LNCaP clone FGC (cell line): ENCODE measurements around the gene MRPL48.

Experiments
- DNase-seq: peaks from one replicate; pipeline ENCODE4 v3.0.0-alpha.2; 2011; ENCODE audit warnings: low read depth
- H3K4me3 ChIP-seq: 2 replicates; pipeline ENCODE4 v1.5.1; 2011; ENCODE audit warnings: mild to moderate bottlenecking, low read depth, low read length, control low read depth
- TF ChIP-seq, protein P1 (sequence below): IDR thresholded peaks from 2 replicates; pipeline ENCODE4 v1.5.1; 2012; ENCODE audit warnings: mild to moderate bottlenecking; ENCODE audit not compliant: control insufficient read depth, insufficient read depth; ENCODE audit errors: extremely low read depth

MRPL48 gene

DNA sequence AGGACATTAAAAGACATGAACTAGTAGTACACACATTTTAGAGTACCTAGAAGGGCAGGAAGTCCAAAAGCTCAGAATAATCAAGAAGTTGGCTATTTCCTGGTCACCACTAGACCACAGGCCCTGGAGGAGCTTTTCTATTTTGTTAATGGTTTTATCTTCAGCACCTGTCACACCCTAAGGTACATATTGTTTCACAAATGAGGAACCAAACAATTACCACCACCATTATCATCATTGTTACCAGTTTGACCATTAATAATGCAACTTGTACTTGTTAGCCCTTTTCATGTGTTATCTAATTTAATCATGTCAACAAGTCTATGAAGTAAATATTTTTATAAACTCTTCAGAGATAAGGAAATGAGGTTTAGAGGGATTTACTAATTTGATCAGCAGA is 4.9 kb downstream of the MRPL48 start:
- TF ChIP-seq, protein P1, sequence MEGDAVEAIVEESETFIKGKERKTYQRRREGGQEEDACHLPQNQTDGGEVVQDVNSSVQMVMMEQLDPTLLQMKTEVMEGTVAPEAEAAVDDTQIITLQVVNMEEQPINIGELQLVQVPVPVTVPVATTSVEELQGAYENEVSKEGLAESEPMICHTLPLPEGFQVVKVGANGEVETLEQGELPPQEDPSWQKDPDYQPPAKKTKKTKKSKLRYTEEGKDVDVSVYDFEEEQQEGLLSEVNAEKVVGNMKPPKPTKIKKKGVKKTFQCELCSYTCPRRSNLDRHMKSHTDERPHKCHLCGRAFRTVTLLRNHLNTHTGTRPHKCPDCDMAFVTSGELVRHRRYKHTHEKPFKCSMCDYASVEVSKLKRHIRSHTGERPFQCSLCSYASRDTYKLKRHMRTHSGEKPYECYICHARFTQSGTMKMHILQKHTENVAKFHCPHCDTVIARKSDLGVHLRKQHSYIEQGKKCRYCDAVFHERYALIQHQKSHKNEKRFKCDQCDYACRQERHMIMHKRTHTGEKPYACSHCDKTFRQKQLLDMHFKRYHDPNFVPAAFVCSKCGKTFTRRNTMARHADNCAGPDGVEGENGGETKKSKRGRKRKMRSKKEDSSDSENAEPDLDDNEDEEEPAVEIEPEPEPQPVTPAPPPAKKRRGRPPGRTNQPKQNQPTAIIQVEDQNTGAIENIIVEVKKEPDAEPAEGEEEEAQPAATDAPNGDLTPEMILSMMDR, result no peak
- H3K4me3 ChIP-seq, result no peak overlapping the region
- no peak for DNase-seq

DNA sequence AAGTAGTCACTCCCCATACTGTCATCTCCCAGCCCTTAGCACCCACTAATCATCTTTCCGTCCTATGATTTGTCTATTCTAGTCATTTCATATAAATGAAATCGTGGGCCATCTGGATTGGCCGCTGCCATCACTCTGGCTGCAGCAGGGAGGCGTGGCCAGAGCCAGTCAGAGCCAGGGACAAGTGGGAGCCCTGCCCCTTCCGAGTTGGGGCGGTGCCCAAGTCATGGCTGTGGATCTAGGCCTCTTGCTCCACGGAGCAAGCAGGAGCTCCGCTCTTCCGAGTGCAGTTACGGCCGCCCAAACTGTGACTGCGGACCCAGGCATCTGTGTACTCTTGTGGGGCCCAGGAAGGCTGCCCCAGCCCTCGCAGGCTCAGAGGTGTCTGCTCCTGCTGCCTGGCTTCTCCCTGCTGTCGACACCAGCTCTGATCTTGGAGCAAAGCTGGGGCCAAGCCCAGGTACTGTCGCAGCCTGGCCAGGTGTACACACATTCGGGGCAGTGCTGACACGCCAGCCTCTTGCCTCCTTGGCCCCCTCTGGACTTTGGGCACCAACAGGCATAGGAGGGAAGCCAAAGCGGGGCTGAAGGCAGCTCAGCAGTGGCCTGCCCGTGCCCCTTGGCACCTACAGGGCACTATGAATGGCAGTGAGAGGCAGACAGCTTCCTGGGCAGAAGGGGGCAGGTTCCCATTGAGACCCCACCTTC is 8.4 kb downstream of the MRPL48 start:
- no peak for DNase-seq
- TF ChIP-seq, protein P1, result no peak

DNA sequence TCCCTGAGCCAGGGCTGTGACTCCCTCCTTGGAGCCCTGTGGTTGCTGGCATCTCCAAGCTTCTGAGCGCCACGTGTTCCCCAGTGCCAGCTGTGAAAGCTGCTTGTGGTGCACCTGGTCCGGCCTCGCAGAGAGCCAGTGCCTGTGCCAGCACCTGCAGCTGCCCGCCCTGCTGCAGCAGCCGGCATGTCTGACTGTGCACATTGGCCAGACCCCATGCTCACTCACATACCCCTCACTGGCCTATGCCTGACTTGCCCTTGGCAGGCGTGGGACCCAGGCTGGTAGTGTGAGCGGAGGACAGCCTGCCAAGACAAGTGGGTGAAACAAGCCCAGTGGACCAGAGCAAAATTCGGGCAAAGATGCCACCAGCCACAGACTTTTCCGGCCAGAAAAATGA is 9.8 kb downstream of the MRPL48 start:
- TF ChIP-seq, protein P1, result no peak
- H3K4me3 ChIP-seq, result no peak overlapping the region
- no peak for DNase-seq

More for the DNA sequence above, 8.4 kb downstream of the MRPL48 start:
- H3K4me3 ChIP-seq, result no peak overlapping the region

DNA sequence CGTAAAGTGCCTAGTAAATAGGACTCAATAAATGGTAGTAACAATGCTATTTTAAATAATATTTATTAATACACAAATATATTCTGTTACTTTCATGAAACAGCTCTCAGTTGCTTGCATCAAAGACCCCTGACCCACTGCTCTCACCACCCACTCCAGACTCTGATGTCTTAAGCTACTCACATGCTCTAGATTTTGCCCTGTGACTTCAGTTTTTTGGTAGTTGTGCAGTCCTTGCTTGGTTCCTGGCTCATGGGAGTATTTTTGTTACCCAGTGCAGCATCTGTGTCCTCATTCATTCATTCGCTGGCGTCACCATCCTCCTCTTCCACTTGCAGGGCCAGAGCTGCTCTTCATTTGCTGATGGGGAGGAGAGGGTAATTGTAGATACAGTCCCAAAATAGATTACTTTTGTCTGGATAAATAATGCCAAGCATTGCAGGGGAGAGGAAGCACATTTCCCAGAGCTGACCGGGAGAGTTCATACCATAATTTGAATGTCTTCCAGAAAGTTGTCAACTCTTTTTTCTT is 12.7 kb downstream of the MRPL48 start:
- TF ChIP-seq, protein P1, result no peak
- no peak overlapping the region for H3K4me3 ChIP-seq
- DNase-seq, result no peak

DNA sequence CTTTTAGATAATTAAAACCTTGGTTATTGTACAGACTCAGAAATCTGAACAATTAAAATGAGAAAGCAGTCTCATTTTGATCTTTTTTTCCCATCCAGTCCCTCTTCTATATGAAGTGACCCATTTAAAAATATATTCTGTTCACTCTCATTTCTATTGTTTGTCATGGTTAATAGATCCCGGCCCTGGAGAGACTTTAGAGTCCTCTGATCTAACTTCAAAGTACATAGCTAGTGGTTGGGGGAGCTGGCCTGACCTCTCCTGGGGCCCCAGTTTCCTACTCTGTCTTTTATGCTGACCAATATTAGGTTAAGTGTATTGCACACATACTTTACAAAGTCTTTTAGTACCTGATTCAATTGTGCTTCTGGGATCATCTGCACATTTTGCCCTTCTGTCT is 13.5 kb downstream of the MRPL48 start:
- no peak for DNase-seq
- no peak overlapping the region for H3K4me3 ChIP-seq
- TF ChIP-seq, protein P1, result no peak

DNA sequence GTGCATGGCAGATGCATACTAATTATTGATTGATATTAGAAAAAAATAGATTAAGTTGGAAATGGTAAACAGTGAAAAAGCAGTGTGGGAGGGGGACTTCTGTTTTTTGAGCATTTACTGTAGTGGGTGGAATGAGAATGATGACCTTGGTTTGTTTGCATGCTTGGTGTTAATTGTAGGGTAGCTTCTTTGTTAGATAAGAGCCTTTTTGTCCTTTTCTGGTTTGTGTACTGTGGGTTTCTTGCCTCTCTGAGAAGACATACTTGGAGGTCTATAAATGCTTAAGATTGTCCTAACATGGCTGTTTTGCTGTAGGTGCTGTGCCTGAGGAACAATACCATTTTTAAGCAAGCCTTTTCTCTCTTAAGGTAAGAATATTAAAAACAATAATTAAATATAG is 17.0 kb downstream of the MRPL48 start:
- TF ChIP-seq, protein P1, result no peak
- H3K4me3 ChIP-seq, result no peak overlapping the region
- no peak for DNase-seq

DNA sequence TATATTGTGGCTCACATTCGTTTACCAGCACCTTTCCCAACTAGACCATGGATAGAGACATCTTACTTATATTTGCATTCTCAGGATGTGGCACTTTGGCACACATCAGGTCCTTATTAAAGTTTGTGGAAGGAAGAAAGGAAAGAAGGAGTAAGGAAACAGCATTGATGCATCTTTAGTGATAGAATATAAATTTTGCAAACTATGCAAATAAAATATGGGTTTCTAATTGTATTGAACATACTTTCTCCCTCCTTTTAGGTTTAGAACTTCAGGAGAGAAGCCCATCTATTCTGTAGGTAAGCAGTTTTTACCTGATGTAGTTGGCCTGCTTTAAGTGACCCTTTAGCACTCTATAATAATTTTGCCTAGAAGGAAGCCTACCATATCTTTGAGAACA is 20.4 kb downstream of the MRPL48 start:
- no peak for DNase-seq
- no peak overlapping the region for H3K4me3 ChIP-seq
- TF ChIP-seq, protein P1, result no peak
